ENCODE data around the gene PTPRZ1. TPM values are rescaled to one million over a fixed set of nuclear protein-coding genes. Genes with fewer than 3 reads are reported as not detected.

Gene PTPRZ1
- total and polyA plus RNA-seq, 10 of the 15 experiments (the other 5 are each of a cell fraction or from before 2014, with no cell fraction given), result 0.05 to 0.21 (median 0.11) TPM; not detected in 7

- TF ChIP-seq RELA (IDR thresholded peaks at IDR 0.05; ENCODE audit: borderline replicate concordance, partially characterized antibody), result no peak
- TF ChIP-seq MAX (IDR thresholded peaks at IDR 0.05; ENCODE audit: low read depth, low read length), result no peak
- no peak for TF ChIP-seq BRCA1 (IDR thresholded peaks at IDR 0.05; ENCODE audit: low read depth, low read length)
- TF ChIP-seq GATAD2B (conservative IDR thresholded peaks at IDR 0.05; ENCODE audit: low read depth), result no peak
Measured at GRCh38 chr7:122068999-122069398, 196.0 kb downstream of the PTPRZ1 start (continued).

DNA sequence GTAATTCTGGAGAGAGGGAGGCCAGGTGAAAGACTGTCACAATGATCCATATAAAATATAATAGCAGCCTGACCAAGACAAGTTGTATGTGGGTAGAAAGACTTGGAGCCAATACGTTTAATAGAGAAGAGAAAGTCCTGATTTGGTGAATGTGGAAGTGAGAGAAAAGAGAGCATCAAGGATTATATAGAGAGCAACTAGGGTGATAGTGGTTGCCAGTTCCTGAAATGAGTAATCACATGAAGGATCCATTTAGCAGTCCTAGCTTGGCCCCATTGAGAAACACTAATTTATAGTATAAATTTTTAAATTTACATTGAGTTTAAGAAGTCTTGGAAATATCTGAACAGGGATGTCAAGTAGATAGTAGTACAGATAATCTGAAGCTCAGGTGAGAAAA lies 197.1 kb downstream of the PTPRZ1 start:
- RAD21 ChIA-PET (ENCODE audit: unreplicated experiment), result no interaction called here
- no peak for FAIRE-seq

More for the DNA sequence above, 197.1 kb downstream of the PTPRZ1 start:
- ChIA-PET POLR2A (no interaction called here), CTCF (interaction anchor here (1.0 kb wide), 1 partner anchor 23 kb away, joined by 3 read pairs; no protein-coding TSS in a partner anchor), SMC1A (ENCODE audit: uncharacterized antibody, unreplicated experiment) (no interaction called here)
- no peaks in the 10 kb centered on the region for H3K4me1 ChIP-seq (ENCODE audit: control insufficient read depth, insufficient read depth, low read length)
- DNase-seq (ENCODE audit: low read depth, low spot score) (no peak), ATAC-seq (no peak)
- no TSS peak for BruUV-seq (replicated peaks)
- H3K27ac ChIP-seq (ENCODE audit: control insufficient read depth, insufficient read depth), result no peak overlapping the region
- TF ChIP-seq NRF1 (conservative IDR thresholded peaks at IDR 0.05; ENCODE audit: low read depth, low read length) (no peak), CHD4 (IDR thresholded peaks at IDR 0.05) (no peak), ZSCAN29 (IDR thresholded peaks at IDR 0.05) (no peak), ZBED1 (IDR thresholded peaks at IDR 0.05; ENCODE audit: borderline replicate concordance) (no peak), MYB (IDR thresholded peaks at IDR 0.05; ENCODE audit: borderline replicate concordance, low read depth, low read length) (no peak), CBFB (IDR thresholded peaks at IDR 0.05; ENCODE audit: low read depth) (no peak), CHD1 (IDR thresholded peaks at IDR 0.05; ENCODE audit: low read depth, low read length) (no peak), ATF3 (IDR thresholded peaks at IDR 0.05; ENCODE audit: borderline replicate concordance, extremely low read depth, low read depth, low read length) (no peak), SMARCA5 (IDR thresholded peaks at IDR 0.05) (no peak), RB1 (IDR thresholded peaks at IDR 0.05; ENCODE audit: borderline replicate concordance) (no peak), TCF7 (IDR thresholded peaks at IDR 0.05; ENCODE audit: borderline replicate concordance) (no peak), LARP7 (IDR thresholded peaks at IDR 0.05) (no peak), EGR1 (IDR thresholded peaks at IDR 0.05; ENCODE audit: borderline replicate concordance in 1 of 2, low read depth in 2 of 2, low read length in 2 of 2) (no peak)
- no peak overlapping the region for H3K9ac ChIP-seq (ENCODE audit: control insufficient read depth, insufficient read depth, low read length)
- H3K4me2 ChIP-seq (ENCODE audit: control insufficient read depth, insufficient read depth), result no peak overlapping the region
- no peaks in the 10 kb centered on the region for H3K79me2 ChIP-seq (ENCODE audit: control insufficient read depth, insufficient read depth, low read length)
- H2AFZ ChIP-seq (ENCODE audit: control insufficient read depth, low read depth, low read length), result no peak overlapping the region
- no peaks in the 10 kb centered on the region for H3K27me3 ChIP-seq (replicated peaks in 1 of 2; ENCODE audit: control insufficient read depth in 2 of 2, insufficient read depth in 2 of 2, low read length in 1 of 2)
- no peak overlapping the region for H3K4me3 ChIP-seq
- intact Hi-C loops (cut with micrococcal nuclease; ENCODE audit: unreplicated experiment), result no loop called here
- in situ Hi-C loops (cut with MboI), result no loop called here
- no peaks in the 10 kb centered on the region for H3K9me3 ChIP-seq (replicated peaks; ENCODE audit: control insufficient read depth, insufficient read depth, low read length)
- no peaks in the 10 kb centered on the region for H4K20me1 ChIP-seq (ENCODE audit: control insufficient read depth, insufficient read depth)
- H3K36me3 ChIP-seq (ENCODE audit: control insufficient read depth in 2 of 2, insufficient read depth in 2 of 2, low read length in 1 of 2), result no peaks in the 10 kb centered on the region
- WGBS (ENCODE audit: insufficient coverage, insufficient replicate concordance, low lambda C conversion rate, missing lambda C conversion rate), result 0% methylated on average over 1 of the region's 1 CpG

Measured in GM12878 (cell line).